ENCODE data around the gene AEN. TPM values are rescaled to one million over a fixed set of nuclear protein-coding genes. Genes with fewer than 3 reads are reported as not detected.
"Not testable (repeated sequence)": the region's sequence is repeated elsewhere in the genome, so short reads cannot be mapped to it uniquely, and the experiment has no call there.

AEN gene
- total RNA-seq, 2 donors from 2014 or later = 99.4 to 155 TPM

- Mint-ChIP-seq H3K4me3 (peak overlapping the region in 1 of 2 donors; percentile 74), H3K36me3 (ENCODE audit: insufficient read depth in 2 of 2) (peaks cover 14 to 15% of the 10 kb centered on the region in 2 donors), H3K27ac (peak overlapping the region; percentile 31), H3K4me1 (ENCODE audit: low read depth) (peaks cover 73% of the 10 kb centered on the region)
- ATAC-seq (replicated peaks in 1 of 2); H3K27me3 Mint-ChIP-seq (ENCODE audit: low read depth); H3K9me3 Mint-ChIP-seq; DNase-seq: not testable (repeated sequence)
Measured at GRCh38 chr15:88642514-88642913, 21.4 kb downstream of the AEN start.

DNA sequence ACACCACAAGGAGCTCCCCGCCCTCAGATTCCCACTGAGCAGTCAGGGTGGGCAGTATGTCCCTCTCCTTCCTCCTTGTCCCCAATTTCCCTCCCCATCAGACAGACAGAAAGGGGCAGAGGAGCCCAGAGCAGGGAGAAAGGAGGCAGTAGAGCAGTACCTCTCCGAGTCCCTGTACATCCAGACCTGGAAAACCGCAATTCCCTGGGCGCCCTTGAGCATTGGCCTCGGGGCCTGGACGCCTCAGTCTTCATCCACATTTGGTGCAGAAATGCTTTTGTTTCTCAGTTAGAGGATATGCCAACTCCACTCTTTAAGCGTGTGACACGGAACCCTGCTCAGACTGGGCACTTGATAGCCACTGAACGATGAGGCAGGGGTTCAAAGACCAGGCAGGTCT is 23.6 kb downstream of the AEN start:
- Mint-ChIP-seq H3K9me3 (no peaks in the 10 kb centered on the region), H3K4me1 (ENCODE audit: low read depth) (peaks cover 74% of the 10 kb centered on the region), H3K36me3 (ENCODE audit: insufficient read depth in 2 of 2) (peaks cover 14 to 15% of the 10 kb centered on the region in 2 donors), H3K27ac (no peak overlapping the region), H3K4me3 (no peak overlapping the region), H3K27me3 (ENCODE audit: low read depth) (no peaks in the 10 kb centered on the region)
- no peak for DNase-seq
- ATAC-seq (replicated peaks in 1 of 2) = no peak

DNA sequence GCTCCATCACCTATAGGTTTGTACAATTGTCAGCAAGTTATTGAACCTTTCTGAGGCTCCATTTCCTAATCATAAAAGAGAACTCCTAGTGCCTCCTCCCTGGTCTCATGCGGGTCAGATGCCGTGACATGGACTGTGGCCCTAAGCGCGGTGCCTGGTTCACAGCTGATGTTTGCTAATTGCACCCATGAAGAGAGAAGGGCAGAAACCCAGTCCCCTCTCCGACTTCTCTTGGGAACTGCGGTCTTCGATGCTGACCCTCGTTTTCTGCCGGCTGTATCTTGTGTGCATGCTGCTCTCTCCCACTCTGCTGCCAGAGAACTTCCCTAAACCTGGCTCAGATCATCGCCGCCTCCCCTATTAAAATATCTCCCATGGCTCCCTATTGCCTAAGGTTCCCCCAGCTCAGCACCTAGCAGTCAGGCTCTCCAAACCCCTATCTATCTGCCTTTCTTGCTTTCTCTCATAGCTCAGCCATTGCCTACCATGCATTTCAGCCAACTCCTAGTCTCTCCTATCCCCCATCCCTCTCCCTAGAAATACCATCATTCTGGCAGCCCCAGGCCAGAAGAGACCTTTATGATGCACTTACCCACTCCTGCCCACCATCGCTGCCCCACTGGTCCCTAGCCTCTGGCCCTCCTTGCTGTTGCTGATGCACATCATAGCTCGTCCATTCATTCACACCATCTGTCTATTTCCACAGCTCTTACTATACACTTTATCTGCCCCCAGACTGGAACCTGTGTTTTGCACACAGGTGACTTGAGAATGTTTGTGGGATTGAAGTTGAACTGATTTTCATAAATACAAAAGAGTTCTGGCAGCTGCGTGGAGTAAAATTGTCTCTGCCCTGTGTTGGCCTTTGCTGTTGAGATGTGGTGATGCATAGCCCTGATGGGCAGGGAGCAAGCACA is 24.3 kb downstream of the AEN start:
- Mint-ChIP-seq H3K27me3 (ENCODE audit: low read depth) (no peaks in the 10 kb centered on the region), H3K4me1 (ENCODE audit: low read depth) (peaks cover 74% of the 10 kb centered on the region), H3K4me3 (no peak overlapping the region), H3K9me3 (no peaks in the 10 kb centered on the region), H3K36me3 (ENCODE audit: insufficient read depth in 2 of 2) (peaks cover 9% of the 10 kb centered on the region in 2 donors), H3K27ac (no peak overlapping the region)
- ATAC-seq (replicated peaks in 1 of 2) = no peak
- DNase-seq = no peak

DNA sequence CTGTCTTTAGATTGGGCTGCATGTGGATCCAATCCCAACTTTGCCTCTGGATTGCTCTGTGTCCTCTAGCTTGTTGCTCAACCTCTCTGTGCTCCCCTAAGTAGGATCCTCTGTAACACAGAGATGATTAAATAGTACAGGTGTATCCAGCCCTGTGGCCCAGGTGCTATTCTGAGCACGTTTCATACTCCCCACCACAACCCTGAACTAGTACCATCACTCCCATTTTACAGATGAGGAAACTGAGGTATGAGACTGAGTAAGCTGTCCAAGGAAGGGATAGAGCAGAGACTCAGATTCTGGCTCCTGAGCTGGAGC is 24.9 kb downstream of the AEN start:
- Mint-ChIP-seq H3K4me3 (no peak overlapping the region), H3K27me3 (ENCODE audit: low read depth) (no peaks in the 10 kb centered on the region), H3K4me1 (ENCODE audit: low read depth) (peaks cover 77% of the 10 kb centered on the region), H3K27ac (no peak overlapping the region), H3K9me3 (no peaks in the 10 kb centered on the region), H3K36me3 (ENCODE audit: insufficient read depth in 2 of 2) (peaks cover 7 to 8% of the 10 kb centered on the region in 2 donors)
- no peak for ATAC-seq (replicated peaks in 1 of 2)
- no peak for DNase-seq

DNA sequence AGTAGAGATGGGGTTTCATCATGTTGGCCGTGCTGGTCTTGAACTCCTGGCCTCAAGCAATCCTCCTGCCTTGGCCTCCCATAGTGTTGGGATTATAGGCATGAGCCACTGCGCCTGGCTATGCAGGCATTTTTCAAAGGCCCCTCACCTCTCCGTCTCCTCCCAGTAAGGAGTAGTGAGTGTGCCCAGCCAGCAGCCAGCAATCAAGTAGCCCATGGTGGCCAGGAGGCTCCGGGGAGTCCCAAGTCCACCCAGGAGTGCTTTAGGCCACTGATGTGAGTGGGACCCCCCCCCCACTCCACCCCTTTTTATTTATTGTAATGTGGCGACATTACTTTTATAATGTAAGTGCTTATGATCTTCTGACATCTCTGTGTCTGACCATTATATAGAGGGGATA is 25.8 kb downstream of the AEN start:
- no peak for ATAC-seq (replicated peaks in 1 of 2)
- H3K27me3 Mint-ChIP-seq (ENCODE audit: low read depth) = no peaks in the 10 kb centered on the region
- DNase-seq = no peak
- peaks cover 74% of the 10 kb centered on the region for H3K4me1 Mint-ChIP-seq (ENCODE audit: low read depth)
- no peak overlapping the region for H3K4me3 Mint-ChIP-seq
- peak overlapping the region; percentile 87 for H3K27ac Mint-ChIP-seq
- no peaks in the 10 kb centered on the region for H3K9me3 Mint-ChIP-seq
- peaks cover 7 to 8% of the 10 kb centered on the region in 2 donors for H3K36me3 Mint-ChIP-seq (ENCODE audit: insufficient read depth in 2 of 2)

DNA sequence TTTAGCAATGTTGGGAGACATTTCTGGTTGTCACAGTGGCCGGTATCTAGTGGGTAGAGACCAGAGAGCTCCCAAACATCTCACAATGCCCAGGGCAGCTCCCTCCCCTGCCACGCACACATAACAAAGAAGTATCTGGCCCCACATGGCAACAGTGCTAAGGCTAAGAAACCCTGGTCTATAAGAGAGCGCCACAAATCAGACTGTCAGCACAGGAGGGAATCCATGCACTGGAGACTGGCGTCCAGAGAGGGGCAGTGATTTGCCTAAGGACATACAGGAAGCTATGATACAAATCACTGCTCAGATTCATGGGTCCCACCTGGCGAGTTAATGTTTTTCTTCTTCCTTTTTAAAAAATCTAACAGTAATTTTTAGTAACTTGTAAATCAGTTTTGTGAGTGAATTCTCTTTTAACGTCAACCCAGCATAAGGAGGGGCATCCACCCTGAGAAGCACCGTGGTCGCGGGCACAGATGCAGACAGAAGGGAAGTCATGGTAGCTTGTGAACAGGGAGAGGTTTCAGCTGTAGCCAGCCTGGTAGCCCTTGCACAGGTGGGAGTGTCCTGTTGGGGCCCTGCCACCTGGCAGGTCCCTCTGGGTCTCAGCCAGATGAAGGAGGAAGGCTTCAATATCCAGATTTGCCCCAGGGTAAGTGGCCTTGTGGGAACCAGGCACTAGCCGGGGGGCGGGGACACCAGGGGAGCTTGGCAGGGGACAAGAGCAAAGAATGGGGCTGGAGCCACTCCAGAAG is 26.4 kb downstream of the AEN start:
- Mint-ChIP-seq H3K9me3 (no peaks in the 10 kb centered on the region), H3K36me3 (ENCODE audit: insufficient read depth in 2 of 2) (peaks cover 5 to 8% of the 10 kb centered on the region in 2 donors), H3K27ac (peak overlapping the region; percentile 87), H3K27me3 (ENCODE audit: low read depth) (no peaks in the 10 kb centered on the region), H3K4me3 (peak overlapping the region in 1 of 2 donors; percentile 22), H3K4me1 (ENCODE audit: low read depth) (peaks cover 69% of the 10 kb centered on the region)
- DNase-seq (no peak), ATAC-seq (replicated peaks in 1 of 2) (no peak)

DNA sequence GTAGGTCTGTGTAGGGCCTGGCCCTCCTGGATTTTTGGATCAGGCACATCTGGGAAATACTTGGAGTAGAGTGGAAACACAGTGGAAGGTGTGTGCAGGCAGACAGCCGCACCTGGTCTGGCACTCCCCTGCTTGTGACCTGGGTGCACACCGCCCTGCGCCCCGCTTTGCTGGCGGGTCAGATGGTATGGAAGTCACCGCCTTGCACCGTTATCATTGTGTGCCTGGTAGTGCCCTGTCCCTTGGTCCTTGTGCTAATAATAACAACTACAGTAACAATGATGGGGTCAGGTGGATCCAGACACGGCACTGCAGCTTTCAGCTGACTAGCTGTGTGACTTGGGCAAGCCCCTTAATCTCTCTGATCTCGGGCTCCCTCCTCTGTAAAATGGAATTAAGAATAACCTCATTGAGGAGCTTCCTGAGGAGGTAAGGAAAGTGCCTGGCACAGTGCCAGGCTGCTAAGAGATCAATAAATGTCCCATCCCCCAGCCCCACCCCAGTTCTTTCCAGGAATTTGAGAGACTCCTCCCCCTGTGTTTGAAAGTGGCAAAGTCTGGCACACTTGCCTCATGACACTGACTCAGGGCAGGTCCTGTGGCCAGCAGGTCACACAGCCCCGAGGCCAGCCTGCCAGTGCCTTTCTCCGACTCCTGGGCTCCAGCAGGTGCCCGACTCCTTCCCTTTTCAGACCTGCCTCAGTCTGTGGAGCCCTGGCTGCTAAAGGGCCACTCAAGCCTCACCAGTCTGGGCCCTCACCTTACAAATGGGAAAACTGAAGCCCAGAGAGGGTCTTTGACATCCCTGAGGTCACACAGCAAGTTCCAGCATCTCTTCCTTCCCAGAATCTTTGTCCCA is 27.4 kb downstream of the AEN start:
- Mint-ChIP-seq H3K27me3 (ENCODE audit: low read depth) (no peaks in the 10 kb centered on the region), H3K4me1 (ENCODE audit: low read depth) (peaks cover 74% of the 10 kb centered on the region), H3K27ac (peak overlapping the region; percentile 97), H3K9me3 (no peaks in the 10 kb centered on the region), H3K36me3 (ENCODE audit: insufficient read depth in 2 of 2) (peaks cover 5 to 8% of the 10 kb centered on the region in 2 donors), H3K4me3 (peak overlapping the region; percentile 84 to 89)
- DNase-seq = no peak
- ATAC-seq (replicated peaks in 1 of 2) = peak; percentile 36 to 46

GRCh38 chr15:88649286-88649733 is 28.2 kb downstream of the AEN start:
- peak overlapping the region; percentile 97 for H3K27ac Mint-ChIP-seq

GRCh38 chr15:88649753-88650551 is 28.8 kb downstream of the AEN start:
- peaks cover 71% of the 10 kb centered on the region for H3K4me1 Mint-ChIP-seq (ENCODE audit: low read depth)
- H3K4me3 Mint-ChIP-seq = peak overlapping the region; percentile 84 to 89
- no peaks in the 10 kb centered on the region for H3K9me3 Mint-ChIP-seq
- DNase-seq (no peak), ATAC-seq (replicated peaks in 1 of 2) (no peak)
- H3K27ac Mint-ChIP-seq = peak overlapping the region; percentile 97
- no peaks in the 10 kb centered on the region for H3K27me3 Mint-ChIP-seq (ENCODE audit: low read depth)
- peaks cover 5% of the 10 kb centered on the region in 2 donors for H3K36me3 Mint-ChIP-seq (ENCODE audit: insufficient read depth in 2 of 2)

More at GRCh38 chr15:88649286-88649733, 28.2 kb downstream of the AEN start:
- peaks cover 5% of the 10 kb centered on the region in 2 donors for H3K36me3 Mint-ChIP-seq (ENCODE audit: insufficient read depth in 2 of 2)
- DNase-seq (peak; percentile 85 to 86), ATAC-seq (replicated peaks in 1 of 2) (peak; percentile 88 to 89)
- no peaks in the 10 kb centered on the region for H3K27me3 Mint-ChIP-seq (ENCODE audit: low read depth)
- H3K9me3 Mint-ChIP-seq = no peaks in the 10 kb centered on the region
- peaks cover 69% of the 10 kb centered on the region for H3K4me1 Mint-ChIP-seq (ENCODE audit: low read depth)
- peak overlapping the region; percentile 84 to 89 for H3K4me3 Mint-ChIP-seq

GRCh38 chr15:88650556-88650955 is 29.4 kb downstream of the AEN start:
- Mint-ChIP-seq H3K4me3 (peak overlapping the region in 1 of 2 donors; percentile 13), H3K27ac (peak overlapping the region; percentile 55), H3K9me3 (no peaks in the 10 kb centered on the region), H3K36me3 (ENCODE audit: insufficient read depth in 2 of 2) (peaks cover 3 to 5% of the 10 kb centered on the region in 2 donors), H3K4me1 (ENCODE audit: low read depth) (peaks cover 71% of the 10 kb centered on the region), H3K27me3 (ENCODE audit: low read depth) (no peaks in the 10 kb centered on the region)
- ATAC-seq (replicated peaks in 1 of 2) = no peak
- DNase-seq = no peak

- Mint-ChIP-seq H3K36me3 (ENCODE audit: insufficient read depth in 2 of 2) (peaks cover 3% of the 10 kb centered on the region in 2 donors), H3K4me3 (peak overlapping the region in 1 of 2 donors; percentile 13), H3K27me3 (ENCODE audit: low read depth) (no peaks in the 10 kb centered on the region), H3K9me3 (no peaks in the 10 kb centered on the region), H3K4me1 (ENCODE audit: low read depth) (peaks cover 71% of the 10 kb centered on the region), H3K27ac (peak overlapping the region; percentile 55)
- no peak for DNase-seq
- ATAC-seq (replicated peaks in 1 of 2) = no peak
Measured at GRCh38 chr15:88651136-88651732, 30.1 kb downstream of the AEN start.

DNA sequence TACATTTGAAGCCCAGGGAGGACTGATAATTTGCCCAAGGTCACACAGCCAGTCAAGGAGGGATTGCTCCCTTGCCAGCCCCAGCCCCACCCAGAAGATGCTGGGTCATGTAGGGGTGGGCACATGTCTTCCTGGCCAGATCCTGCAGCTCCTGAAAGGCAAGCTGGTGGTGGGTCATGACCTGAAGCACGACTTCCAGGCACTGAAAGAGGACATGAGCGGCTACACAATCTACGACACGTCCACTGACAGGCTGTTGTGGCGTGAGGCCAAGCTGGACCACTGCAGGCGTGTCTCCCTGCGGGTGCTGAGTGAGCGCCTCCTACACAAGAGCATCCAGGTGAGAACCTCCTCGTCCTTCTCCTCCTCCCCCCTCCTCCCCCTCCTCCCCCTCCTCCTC is 30.8 kb downstream of the AEN start:
- H3K36me3 Mint-ChIP-seq (ENCODE audit: insufficient read depth in 2 of 2) = peaks cover 3% of the 10 kb centered on the region in 2 donors
- no peak overlapping the region for H3K4me3 Mint-ChIP-seq
- ATAC-seq (replicated peaks in 1 of 2) (no peak), DNase-seq (no peak)
- peaks cover 75% of the 10 kb centered on the region for H3K4me1 Mint-ChIP-seq (ENCODE audit: low read depth)
- no peak overlapping the region for H3K27ac Mint-ChIP-seq
- H3K9me3 Mint-ChIP-seq = no peaks in the 10 kb centered on the region
- H3K27me3 Mint-ChIP-seq (ENCODE audit: low read depth) = no peaks in the 10 kb centered on the region

Data from activated T-cell treated with anti-CD3 and anti-CD28 coated beads, Interleukin-2, amount 50 U/mL, for 72 hours (primary cell).